ENCODE measurements around the gene SDF2L1.
"Not testable (repeated sequence)": the region's sequence is repeated elsewhere in the genome, so short reads cannot be mapped to it uniquely, and the experiment has no call there.

The SDF2L1 gene

DNA sequence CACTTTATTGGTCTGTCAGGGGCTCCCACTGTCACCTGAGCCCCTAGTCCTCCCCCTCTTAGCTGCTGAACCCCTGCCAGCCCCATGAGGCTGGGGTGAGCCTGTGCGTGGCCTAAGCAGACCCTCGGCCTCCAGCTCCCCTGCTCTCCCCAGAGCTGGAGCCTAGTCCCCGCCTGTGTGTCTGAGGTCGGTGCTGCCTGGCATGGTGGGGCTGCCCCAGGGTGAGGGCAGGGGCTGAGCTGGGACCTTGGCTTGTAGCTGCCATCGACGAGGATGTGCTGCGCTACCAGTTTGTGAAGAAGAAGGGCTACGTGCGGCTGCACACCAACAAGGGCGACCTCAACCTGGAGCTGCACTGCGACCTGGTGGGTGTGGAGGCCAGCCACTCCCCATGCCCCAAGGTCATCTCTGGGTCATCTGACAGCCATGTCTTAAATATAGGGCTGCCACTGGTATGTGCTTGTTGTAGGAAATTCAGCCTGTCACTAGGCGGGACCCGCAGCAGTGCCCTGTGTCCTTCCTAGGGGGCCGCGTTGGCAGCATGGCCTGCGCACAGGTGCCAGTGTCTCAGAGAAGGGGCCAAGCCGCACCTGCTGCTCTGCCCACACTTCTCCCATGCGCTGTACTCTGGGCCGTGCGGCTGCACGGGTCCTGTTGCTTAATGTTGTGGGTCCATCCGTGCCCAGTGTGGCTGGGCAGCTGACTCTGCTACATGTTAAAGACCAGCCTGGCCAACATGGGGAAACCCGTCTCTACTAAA, 44.7 kb downstream of the SDF2L1 start:
- no peak for DNase-seq (ENCODE audit: low read depth in 2 of 2)

DNA sequence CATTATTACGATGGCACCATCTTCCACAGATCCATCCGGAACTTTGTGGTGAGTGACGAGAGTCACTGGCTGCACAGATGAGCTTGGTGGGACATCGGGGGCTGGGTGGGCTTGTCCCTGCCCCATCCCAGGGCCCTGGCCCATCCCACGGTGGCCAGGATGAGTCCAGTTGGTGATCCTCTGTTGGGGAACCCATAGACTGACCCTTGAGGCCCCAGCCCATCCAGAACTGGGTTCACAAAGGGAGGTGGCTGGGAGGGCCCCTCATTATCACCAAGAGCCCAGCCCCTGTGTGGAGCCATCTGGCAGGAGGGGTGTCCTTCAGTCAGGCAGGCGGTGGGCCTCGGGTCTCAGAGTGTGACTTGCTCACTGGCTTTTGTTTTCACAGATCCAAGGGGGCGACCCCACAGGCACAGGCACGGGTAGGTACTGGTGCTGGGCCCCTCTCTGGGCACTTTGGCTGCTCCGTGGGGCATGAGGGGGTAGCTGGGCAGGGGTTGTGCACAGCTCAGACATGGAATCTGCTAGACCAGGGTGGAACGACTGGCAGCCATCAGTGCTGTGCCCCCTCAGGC, 45.7 kb downstream of the SDF2L1 start:
- DNase-seq (ENCODE audit: low read depth in 2 of 2): no peak

DNA sequence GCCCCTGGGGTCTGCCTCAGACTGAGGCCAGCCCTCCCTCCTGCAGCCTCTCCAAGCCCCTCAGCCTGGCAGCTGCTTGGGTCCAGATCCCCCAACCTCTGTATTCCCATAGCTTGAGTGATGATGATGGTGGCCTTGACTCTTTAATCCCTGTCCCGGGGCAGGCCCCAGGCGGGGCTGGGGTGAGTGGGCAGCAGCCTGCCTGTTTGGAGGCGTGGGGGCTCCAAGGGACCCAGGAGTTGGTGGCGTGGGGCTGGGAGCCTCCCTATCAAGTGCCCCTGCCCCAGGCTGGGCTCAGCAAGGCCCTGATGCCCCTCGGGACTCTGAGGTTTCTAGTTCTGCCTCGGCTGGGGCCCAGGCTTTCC, 46.2 kb downstream of the SDF2L1 start:
- no peak for DNase-seq (ENCODE audit: low read depth in 2 of 2)

DNA sequence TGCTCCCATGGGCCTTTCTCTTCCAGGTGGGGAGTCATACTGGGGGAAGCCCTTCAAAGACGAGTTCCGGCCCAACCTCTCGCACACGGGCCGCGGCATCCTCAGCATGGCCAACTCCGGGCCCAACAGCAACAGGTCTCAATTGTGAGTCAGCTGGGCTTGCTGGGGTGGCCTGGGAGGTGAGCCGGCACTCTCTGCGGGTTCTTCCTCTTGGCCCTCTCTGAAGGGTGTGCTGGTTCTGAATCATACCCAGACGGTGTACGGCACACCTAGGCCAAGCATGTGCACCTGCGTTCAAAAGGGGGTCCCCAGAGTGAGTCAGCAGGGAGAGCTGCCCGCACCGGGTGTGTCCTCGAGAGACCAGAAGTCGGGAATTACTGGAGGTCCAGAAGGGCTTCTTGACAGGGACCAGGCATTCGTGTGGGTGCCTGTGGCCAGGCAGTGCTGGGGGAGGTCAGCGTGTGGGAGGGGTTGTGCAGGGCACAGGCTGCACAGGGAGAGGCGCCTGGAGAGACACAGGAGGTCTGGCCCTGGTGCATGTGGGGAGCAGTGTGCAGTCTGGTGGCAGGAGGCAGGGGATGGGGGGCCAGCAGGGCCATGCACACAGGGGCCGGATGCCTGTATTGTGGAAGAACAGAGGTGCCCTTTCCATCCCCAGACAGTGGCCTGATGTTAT, 46.7 kb downstream of the SDF2L1 start:
- DNase-seq (ENCODE audit: low read depth in 2 of 2): no peak

DNA sequence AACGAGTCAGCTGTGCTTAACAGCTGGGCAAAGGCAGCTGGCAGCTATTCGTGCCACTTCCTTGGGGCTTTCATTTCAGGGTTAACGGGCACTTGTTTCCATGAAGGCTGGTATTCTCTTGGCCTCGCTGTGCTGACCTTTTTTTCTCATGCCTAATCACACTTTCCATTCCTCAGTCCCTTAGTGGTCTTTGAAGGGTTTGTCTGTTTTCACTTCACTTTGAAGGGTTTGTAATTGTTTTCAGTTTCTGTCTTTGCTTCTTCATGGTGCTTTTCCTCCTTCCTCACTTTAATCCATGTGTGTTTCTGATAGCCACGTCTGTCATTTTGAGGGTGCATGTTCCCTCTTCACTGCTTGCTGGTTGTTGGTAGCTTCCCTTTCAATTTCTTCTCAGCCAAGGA, 48.3 kb downstream of the SDF2L1 start:
- no peak for DNase-seq (ENCODE audit: low read depth in 2 of 2)

DNA sequence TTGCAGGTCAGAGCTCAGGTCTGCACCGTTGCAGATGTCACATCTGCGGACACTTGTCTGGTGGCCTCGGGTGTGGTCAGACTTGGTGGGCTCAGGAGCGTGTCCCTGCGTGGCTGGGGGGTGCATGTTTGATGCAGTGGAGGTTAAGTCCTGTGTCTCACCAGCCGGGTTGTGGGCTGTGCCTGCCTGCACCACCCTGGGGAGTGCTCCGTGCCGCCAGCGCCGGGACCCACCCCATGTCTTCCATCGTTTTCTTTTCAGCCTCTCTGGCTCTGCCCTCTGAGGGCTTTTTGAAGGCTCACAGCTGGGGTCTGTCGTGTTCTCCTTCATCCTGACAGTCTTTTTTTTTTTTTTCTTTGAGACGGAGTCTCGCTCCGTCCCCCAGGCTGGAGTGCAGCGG, 49.7 kb downstream of the SDF2L1 start:
- DNase-seq (ENCODE audit: low read depth in 2 of 2): no peak

DNA sequence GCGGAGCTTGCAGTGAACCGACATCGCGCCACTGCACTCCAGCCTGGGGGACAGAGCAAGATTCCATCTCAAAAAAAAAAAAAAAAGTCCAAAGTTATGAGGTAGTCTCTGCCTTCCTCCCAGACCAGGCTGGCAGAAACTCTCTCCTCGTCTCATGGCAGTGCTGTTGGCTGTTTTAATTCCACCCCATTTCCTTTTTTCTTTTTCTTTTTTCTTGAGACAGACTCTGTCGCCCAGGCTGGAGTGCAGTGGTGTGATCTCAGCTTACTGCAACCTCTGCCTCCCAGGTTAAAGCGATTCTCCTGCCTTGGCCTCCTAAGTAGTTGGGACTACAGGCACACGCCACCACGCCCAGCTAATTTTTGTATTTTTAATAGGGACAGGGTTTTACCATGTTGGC, 50.8 kb downstream of the SDF2L1 start:
- DNase-seq (ENCODE audit: low read depth in 2 of 2): not testable (repeated sequence)

DNA sequence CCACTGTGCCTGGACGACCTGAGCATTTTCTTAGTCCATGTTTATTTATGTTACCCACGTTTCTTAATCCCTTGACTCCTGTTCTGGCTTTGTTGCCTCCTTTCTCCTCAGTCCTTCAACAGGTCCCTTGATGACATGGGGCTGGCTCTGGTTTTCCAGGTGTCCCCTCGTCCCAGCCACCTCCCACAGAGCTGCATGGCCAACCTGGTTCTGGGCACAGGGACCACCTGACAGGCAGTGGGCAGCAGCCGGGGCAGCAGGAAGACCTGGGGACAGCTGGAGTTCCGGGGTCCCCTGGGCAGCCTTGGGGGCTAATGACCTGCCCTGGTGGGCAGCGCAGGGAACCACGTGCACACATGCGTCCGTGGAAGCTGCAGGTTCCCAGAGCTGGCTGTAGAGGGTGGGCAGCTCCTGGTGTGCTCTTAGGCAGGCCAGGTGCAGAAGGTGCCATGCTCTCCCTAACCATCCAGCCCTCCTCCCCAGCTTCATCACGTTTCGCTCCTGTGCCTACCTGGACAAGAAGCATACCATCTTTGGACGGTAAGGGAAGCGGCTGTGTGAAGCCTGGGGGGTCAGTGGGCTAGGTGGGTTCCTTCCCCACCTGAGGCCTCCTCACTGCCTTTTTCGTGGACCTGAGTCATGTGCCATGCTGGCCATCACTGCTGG, 51.4 kb downstream of the SDF2L1 start:
- no peak for DNase-seq (ENCODE audit: low read depth in 2 of 2)

Data from stimulated activated CD4-positive, alpha-beta T cell treated with anti-CD3 and anti-CD28 coated beads, Interleukin-12 subunit alpha, Interleukin-12 subunit beta, amount 100 ng/mL, for 24 hours (primary cell).